OCI-LY3 (cell line): ENCODE data around the gene LSG1.

Source experiments
- H2AFZ ChIP-seq: fragments of 200-600, 300-600 bp; shearing (Covaris generic); 2 replicates; pipeline ENCODE4 v1.6.0; 2014; ENCODE audit warnings: antibody characterized with exemption, low read depth, low read length
- H3K27ac ChIP-seq: fragments of 200-600, 300-600 bp; sonication (generic); 2 replicates; pipeline ENCODE4 v1.5.1; 2014; ENCODE audit warnings: mild to moderate bottlenecking, low read length, moderate library complexity, mixed read lengths
- H3K27me3 ChIP-seq: fragments of 200-600, 300-600 bp; sonication (generic); 2 replicates; pipeline ENCODE4 v1.6.1; 2014; ENCODE audit warnings: low read depth, low read length, mixed read lengths
- H3K36me3 ChIP-seq: fragments of 200-600, 300-600 bp; sonication (generic); replicated peaks from 2 replicates; pipeline ENCODE3; 2014; ENCODE audit warnings: low read depth, low read length, mixed read lengths
- H3K4me1 ChIP-seq: fragments of 300-600, 200-600 bp; sonication (generic); 2 replicates; pipeline ENCODE4 v1.6.1; 2014; ENCODE audit warnings: low read length, mixed read lengths
- H3K4me2 ChIP-seq: fragments of 200-600, 300-600 bp; sonication (generic); 2 replicates; pipeline ENCODE4 v1.6.1; 2014; ENCODE audit warnings: low read length, mixed read lengths
- H3K4me3 ChIP-seq: fragments of 300-600, 200-600 bp; sonication (generic); 2 replicates; pipeline ENCODE4 v1.5.1; 2014; ENCODE audit warnings: antibody characterized with exemption, mild to moderate bottlenecking, low read length, moderate library complexity
- H3K79me2 ChIP-seq: fragments of 300-600, 200-600 bp; shearing (Covaris generic); 2 replicates; pipeline ENCODE4 v1.6.1; 2014; ENCODE audit warnings: mild to moderate bottlenecking, low read length, mixed read lengths
- H3K9ac ChIP-seq: fragments of 300-600, 200-600 bp; shearing (Covaris generic); 2 replicates; pipeline ENCODE4 v1.6.0; 2014; ENCODE audit warnings: mild to moderate bottlenecking, low read length, moderate library complexity
- H3K9me3 ChIP-seq: fragments of 200-600, 300-600 bp; shearing (Covaris generic); 2 replicates; pipeline ENCODE4 v1.6.1; 2014; ENCODE audit warnings: low read length, mixed read lengths; ENCODE audit not compliant: insufficient read depth
- H4K20me1 ChIP-seq: fragments of 200-600, 300-600 bp; sonication (generic); 2 replicates; pipeline ENCODE4 v1.6.1; 2016; ENCODE audit warnings: low read length, mixed read lengths; ENCODE audit not compliant: insufficient read depth
- EZH2phosphoT487 ChIP-seq: fragments of 200-600 bp; shearing (Covaris generic); IDR thresholded peaks from 2 replicates; pipeline ENCODE4 v1.6.1; 2018; ENCODE audit warnings: antibody characterized with exemption, mixed run types, low read depth
- TF ChIP-seq, protein P1 (sequence below): fragments of 200-600, 300-600 bp; sonication (generic); IDR thresholded peaks from 2 replicates; pipeline ENCODE4 v1.5.1; 2014; ENCODE audit warnings: antibody characterized with exemption, low read length, low read depth

Gene LSG1

GRCh38 chr3:194642769-194643168 lies 29.2 kb downstream of the LSG1 start:
- peaks cover 19% of the 10 kb centered on the region for H3K4me1 ChIP-seq
- peaks cover 6% of the 10 kb centered on the region; the same call in 1 of the 2 replicates for H3K79me2 ChIP-seq
- H3K27me3 ChIP-seq = no peaks in the 10 kb centered on the region
- no peak overlapping the region for H3K27ac ChIP-seq
- H3K4me3 ChIP-seq = no peak overlapping the region
- H2AFZ ChIP-seq = no peak overlapping the region
- no peak overlapping the region for H3K4me2 ChIP-seq
- peaks cover 51% of the 10 kb centered on the region for H3K36me3 ChIP-seq
- H4K20me1 ChIP-seq = peaks cover 6% of the 10 kb centered on the region; the same call in 1 of the 2 replicates
- H3K9me3 ChIP-seq = no peaks in the 10 kb centered on the region
- no peak overlapping the region for H3K9ac ChIP-seq
- no peak for TF ChIP-seq EZH2phosphoT487
- TF ChIP-seq, protein P1, sequence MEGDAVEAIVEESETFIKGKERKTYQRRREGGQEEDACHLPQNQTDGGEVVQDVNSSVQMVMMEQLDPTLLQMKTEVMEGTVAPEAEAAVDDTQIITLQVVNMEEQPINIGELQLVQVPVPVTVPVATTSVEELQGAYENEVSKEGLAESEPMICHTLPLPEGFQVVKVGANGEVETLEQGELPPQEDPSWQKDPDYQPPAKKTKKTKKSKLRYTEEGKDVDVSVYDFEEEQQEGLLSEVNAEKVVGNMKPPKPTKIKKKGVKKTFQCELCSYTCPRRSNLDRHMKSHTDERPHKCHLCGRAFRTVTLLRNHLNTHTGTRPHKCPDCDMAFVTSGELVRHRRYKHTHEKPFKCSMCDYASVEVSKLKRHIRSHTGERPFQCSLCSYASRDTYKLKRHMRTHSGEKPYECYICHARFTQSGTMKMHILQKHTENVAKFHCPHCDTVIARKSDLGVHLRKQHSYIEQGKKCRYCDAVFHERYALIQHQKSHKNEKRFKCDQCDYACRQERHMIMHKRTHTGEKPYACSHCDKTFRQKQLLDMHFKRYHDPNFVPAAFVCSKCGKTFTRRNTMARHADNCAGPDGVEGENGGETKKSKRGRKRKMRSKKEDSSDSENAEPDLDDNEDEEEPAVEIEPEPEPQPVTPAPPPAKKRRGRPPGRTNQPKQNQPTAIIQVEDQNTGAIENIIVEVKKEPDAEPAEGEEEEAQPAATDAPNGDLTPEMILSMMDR = no peak

DNA sequence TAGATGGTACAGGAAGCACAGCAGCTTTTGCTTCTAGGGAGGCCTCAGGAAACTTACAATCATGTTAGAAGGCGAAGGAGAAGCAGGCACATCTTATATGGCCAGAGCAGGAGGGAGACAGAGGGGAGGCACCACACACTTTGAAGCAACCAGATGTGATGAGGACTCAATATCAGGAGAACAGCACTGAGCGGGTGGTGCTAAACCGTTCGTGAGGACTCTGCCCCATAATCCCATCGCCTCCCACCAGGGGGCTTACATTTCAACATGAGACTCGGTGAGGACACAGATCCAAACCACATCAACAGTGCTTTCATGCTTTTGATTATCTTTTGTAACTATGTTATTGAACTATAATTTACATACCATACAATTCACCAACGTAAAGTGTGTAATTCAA lies 31.2 kb downstream of the LSG1 start:
- peaks cover 6% of the 10 kb centered on the region; the same call in 1 of the 2 replicates for H3K79me2 ChIP-seq
- no peak for TF ChIP-seq EZH2phosphoT487
- TF ChIP-seq, protein P1 = peak; percentile 34
- no peak overlapping the region for H3K9ac ChIP-seq
- H3K36me3 ChIP-seq = peaks cover 41% of the 10 kb centered on the region
- no peak overlapping the region for H2AFZ ChIP-seq
- no peaks in the 10 kb centered on the region for H3K27me3 ChIP-seq
- H3K9me3 ChIP-seq = no peaks in the 10 kb centered on the region
- H3K27ac ChIP-seq = no peak overlapping the region
- no peak overlapping the region for H3K4me3 ChIP-seq
- H3K4me2 ChIP-seq = no peak overlapping the region
- H4K20me1 ChIP-seq = peaks cover 6% of the 10 kb centered on the region; the same call in 1 of the 2 replicates
- H3K4me1 ChIP-seq = peaks cover 15% of the 10 kb centered on the region

- Histone ChIP-seq H3K9me3 (no peaks in the 10 kb centered on the region), H3K4me3 (no peak overlapping the region), H3K4me2 (no peak overlapping the region), H3K9ac (no peak overlapping the region), H3K27me3 (no peaks in the 10 kb centered on the region), H3K79me2 (no peaks in the 10 kb centered on the region), H3K36me3 (peaks cover 31% of the 10 kb centered on the region), H3K4me1 (no peaks in the 10 kb centered on the region), H2AFZ (no peak overlapping the region), H3K27ac (no peak overlapping the region), H4K20me1 (no peaks in the 10 kb centered on the region)
- TF ChIP-seq, protein P1 = no peak
- no peak for TF ChIP-seq EZH2phosphoT487
Measured at GRCh38 chr3:194638991-194639605, 32.9 kb downstream of the LSG1 start.

DNA sequence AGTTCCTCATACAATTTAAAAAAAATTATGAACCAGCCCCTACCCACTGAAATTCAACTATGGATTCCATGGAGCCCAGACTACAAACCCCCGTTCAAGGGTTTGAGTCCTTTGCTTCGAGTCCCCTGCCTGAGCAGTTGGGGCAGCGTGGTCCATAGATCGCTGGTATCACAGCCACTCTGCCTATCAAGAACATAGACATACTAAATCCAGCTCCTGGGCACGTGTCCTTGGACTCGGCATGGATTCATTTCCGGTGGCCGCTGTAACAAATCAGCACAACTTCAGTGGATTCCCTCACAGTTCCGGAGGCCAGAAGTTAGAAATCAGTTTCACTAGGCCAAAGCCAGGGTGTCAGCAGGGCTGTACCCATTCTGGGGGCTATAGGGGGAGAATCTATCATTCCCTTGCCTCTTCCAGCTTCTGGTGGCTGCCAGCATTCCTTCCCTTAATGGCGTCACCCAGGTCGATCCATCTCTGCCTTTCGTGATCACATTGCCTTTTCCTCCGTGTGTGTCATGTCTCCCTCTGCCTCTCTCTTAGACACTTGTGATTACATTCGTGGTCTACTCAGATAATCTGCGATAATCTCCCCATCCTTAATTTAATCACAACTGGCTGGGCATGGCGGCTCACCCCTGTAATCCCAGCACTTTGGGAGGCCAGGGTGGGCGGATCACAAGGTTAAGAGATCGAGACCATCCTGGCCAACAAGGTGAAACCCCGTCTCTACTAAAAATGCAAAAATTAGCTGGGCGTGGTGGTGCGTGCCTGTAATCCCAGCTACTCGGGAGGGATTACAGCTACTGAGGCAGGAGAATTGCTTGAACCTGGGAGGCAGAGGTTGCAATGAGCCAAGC lies 34.2 kb downstream of the LSG1 start:
- H2AFZ ChIP-seq = no peak overlapping the region
- no peaks in the 10 kb centered on the region for H4K20me1 ChIP-seq
- no peaks in the 10 kb centered on the region for H3K79me2 ChIP-seq
- peaks cover 20% of the 10 kb centered on the region for H3K36me3 ChIP-seq
- no peaks in the 10 kb centered on the region for H3K9me3 ChIP-seq
- no peaks in the 10 kb centered on the region for H3K4me1 ChIP-seq
- H3K27ac ChIP-seq = no peak overlapping the region
- TF ChIP-seq EZH2phosphoT487 = no peak
- TF ChIP-seq, protein P1 = no peak
- no peak overlapping the region for H3K9ac ChIP-seq
- H3K4me3 ChIP-seq = no peak overlapping the region
- H3K4me2 ChIP-seq = no peak overlapping the region
- H3K27me3 ChIP-seq = no peaks in the 10 kb centered on the region
